ENCODE results near the gene PCLAF. TPM values are rescaled to one million over a fixed set of nuclear protein-coding genes. Genes with fewer than 3 reads are reported as not detected.

Gene PCLAF
- total and polyA plus RNA-seq, 9 donors = 0.37 to 2.2 (median 1.3) TPM; not detected in 4

DNA sequence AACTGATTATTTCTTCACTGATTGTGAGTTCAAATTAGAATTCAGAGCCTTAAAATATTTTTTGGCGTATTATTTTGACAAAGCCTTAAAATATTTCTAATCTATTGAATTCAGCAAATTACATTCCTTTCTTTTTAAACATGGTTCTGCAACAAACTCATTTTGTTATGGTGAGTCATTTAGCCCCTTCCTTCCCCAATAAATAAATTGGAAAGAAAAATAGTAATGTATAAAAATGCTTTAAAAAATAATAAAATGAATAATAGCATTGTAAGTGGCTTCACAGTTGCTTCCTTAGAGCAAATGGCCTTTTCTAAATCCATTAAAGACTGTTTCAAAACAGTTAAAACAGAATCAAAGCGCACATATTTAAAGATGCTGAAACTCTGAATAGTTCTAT, 37.4 kb downstream of the PCLAF start:
- TF ChIP-seq EP300 (IDR thresholded peaks at IDR 0.05) = no peak
- TF ChIP-seq, protein P1, sequence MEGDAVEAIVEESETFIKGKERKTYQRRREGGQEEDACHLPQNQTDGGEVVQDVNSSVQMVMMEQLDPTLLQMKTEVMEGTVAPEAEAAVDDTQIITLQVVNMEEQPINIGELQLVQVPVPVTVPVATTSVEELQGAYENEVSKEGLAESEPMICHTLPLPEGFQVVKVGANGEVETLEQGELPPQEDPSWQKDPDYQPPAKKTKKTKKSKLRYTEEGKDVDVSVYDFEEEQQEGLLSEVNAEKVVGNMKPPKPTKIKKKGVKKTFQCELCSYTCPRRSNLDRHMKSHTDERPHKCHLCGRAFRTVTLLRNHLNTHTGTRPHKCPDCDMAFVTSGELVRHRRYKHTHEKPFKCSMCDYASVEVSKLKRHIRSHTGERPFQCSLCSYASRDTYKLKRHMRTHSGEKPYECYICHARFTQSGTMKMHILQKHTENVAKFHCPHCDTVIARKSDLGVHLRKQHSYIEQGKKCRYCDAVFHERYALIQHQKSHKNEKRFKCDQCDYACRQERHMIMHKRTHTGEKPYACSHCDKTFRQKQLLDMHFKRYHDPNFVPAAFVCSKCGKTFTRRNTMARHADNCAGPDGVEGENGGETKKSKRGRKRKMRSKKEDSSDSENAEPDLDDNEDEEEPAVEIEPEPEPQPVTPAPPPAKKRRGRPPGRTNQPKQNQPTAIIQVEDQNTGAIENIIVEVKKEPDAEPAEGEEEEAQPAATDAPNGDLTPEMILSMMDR (IDR thresholded peaks at IDR 0.05) = no peak
- TF ChIP-seq POLR2A (IDR thresholded peaks at IDR 0.05) = no peak

DNA sequence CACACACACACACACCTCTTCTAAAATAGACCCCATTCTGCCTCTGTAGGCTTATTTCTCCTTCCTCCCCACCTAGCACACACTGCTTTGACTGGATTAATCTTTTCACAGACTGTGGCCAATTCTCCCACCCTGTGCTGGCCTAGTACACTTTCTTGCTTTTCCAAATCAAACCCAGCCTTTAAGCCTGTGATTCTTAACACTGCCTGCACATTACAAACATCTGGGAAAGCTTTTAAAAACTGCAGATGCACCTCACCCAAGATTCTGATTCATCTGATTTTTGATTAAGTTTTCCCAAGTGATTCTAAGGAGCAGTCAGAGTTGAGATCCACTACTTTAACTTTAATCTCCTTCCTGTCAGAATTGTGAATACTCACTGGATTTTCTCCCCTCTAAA, 38.0 kb downstream of the PCLAF start:
- Histone ChIP-seq H3K27ac (no peak overlapping the region), H3K27me3 (no peaks in the 10 kb centered on the region), H3K36me3 (no peaks in the 10 kb centered on the region), H3K4me3 (no peak overlapping the region), H3K9me3 (no peaks in the 10 kb centered on the region), H3K4me1 (ENCODE audit: insufficient read depth) (no peaks in the 10 kb centered on the region)
- intact Hi-C loops (cut with DNase I) = no loop called here
- DNase-seq = no peak
- TF ChIP-seq, protein P1 (IDR thresholded peaks at IDR 0.05) = no peak
- TF ChIP-seq EP300 (IDR thresholded peaks at IDR 0.05) (no peak), POLR2A (IDR thresholded peaks at IDR 0.05) (no peak)

More for the DNA sequence above, 37.4 kb downstream of the PCLAF start:
- Histone ChIP-seq H3K27me3 (no peaks in the 10 kb centered on the region), H3K9me3 (no peaks in the 10 kb centered on the region), H3K4me1 (ENCODE audit: insufficient read depth) (no peaks in the 10 kb centered on the region), H3K27ac (no peak overlapping the region), H3K4me3 (no peak overlapping the region), H3K36me3 (no peaks in the 10 kb centered on the region)
- intact Hi-C loops (cut with DNase I) = no loop called here
- WGBS, 3 donors = 21 to 42% (median 33%) methylated on average over 2 of the region's 2 CpGs
- no peak for DNase-seq

DNA sequence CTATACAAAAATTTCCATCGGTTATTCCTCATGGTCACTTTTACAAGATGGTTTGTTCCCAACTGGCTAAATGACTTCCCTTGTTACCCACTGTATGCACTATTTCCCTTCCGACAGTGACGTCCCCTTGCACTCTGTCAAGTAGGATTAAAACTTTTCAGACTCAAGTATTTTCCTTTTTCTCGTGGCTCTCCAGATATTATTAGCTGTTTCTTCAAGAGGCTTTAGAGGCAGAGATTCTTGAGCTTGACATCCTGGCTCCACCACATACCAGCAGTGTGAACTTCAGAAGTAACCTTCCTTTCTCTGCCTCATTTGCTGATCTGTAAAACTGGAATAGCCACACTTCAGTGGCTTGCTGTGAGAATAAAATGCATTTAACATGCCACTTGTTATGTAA, 39.3 kb downstream of the PCLAF start:
- DNase-seq = no peak
- Histone ChIP-seq H3K4me3 (no peak overlapping the region), H3K27me3 (no peaks in the 10 kb centered on the region), H3K36me3 (no peaks in the 10 kb centered on the region), H3K27ac (no peak overlapping the region), H3K4me1 (ENCODE audit: insufficient read depth) (no peaks in the 10 kb centered on the region), H3K9me3 (no peaks in the 10 kb centered on the region)
- WGBS, 3 donors = 86 to 91% (median 89%) methylated on average over 4 of the region's 4 CpGs
- no peak for TF ChIP-seq EP300 (IDR thresholded peaks at IDR 0.05)
- TF ChIP-seq, protein P1 (IDR thresholded peaks at IDR 0.05) = no peak
- TF ChIP-seq POLR2A (IDR thresholded peaks at IDR 0.05) = no peak
- intact Hi-C loops (cut with DNase I) = no loop called here

DNA sequence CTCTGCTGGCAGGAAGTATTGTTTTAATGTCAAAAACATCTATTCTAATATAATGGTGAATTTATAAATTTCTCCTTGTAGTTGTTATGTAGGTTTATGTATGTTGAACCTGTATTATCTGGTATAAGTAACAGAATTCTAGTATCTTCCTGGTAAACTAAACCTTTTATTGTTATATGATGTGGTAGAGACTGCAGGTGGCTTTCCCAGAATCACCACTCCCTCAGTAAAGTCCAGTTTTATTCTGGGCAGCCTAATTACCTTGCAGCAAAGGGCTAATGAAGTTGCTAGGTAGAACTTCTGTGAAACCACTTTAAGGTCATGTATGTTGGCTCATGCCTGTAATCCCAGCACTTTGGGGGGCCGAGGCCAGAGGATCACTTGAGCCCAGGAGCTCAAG, 40.9 kb downstream of the PCLAF start:
- Histone ChIP-seq H3K9me3 (no peaks in the 10 kb centered on the region), H3K4me3 (no peak overlapping the region), H3K27me3 (no peaks in the 10 kb centered on the region), H3K36me3 (no peaks in the 10 kb centered on the region), H3K4me1 (ENCODE audit: insufficient read depth) (no peaks in the 10 kb centered on the region), H3K27ac (no peak overlapping the region)
- intact Hi-C loops (cut with DNase I) = no loop called here
- 98 to 100% (median 100%) methylated on average over 1 of the region's 1 CpG for WGBS, 3 donors
- no peak for DNase-seq
- TF ChIP-seq, protein P1 (IDR thresholded peaks at IDR 0.05) = no peak
- TF ChIP-seq POLR2A (IDR thresholded peaks at IDR 0.05) (no peak), EP300 (IDR thresholded peaks at IDR 0.05) (no peak)

DNA sequence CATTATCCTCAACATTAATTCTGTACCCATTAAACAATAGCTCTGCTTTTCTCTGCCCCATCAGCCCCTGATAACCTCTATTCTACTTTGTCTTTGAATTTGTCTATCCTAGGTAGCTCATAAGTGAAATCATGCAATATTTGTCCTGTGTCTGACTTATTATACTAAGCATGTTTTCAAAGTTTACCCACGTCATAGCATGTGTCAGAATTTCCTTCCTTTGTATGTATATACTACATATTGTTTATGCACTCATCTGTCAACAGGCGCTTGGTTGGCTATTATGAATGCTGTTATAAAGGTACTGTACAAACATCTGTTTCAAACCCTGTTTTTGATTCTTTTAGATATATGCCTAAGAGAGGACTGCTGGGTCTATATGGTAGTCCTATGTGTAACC, 43.5 kb downstream of the PCLAF start:
- Histone ChIP-seq H3K36me3 (no peaks in the 10 kb centered on the region), H3K4me3 (no peak overlapping the region), H3K9me3 (no peaks in the 10 kb centered on the region), H3K27ac (no peak overlapping the region), H3K27me3 (no peaks in the 10 kb centered on the region), H3K4me1 (ENCODE audit: insufficient read depth) (no peaks in the 10 kb centered on the region)
- 91 to 96% (median 95%) methylated on average over 2 of the region's 2 CpGs for WGBS, 3 donors
- intact Hi-C loops (cut with DNase I) = no loop called here
- DNase-seq = no peak
- TF ChIP-seq POLR2A (IDR thresholded peaks at IDR 0.05) (no peak), EP300 (IDR thresholded peaks at IDR 0.05) (no peak)
- TF ChIP-seq, protein P1 (IDR thresholded peaks at IDR 0.05) = no peak
